HG03095 (cell line): ENCODE results near the gene PRRG1.
"Not testable (repeated sequence)": the region's sequence is repeated elsewhere in the genome, so short reads cannot be mapped to it uniquely, and the experiment has no call there.

Experiments used
- ATAC-seq: cut with Tn5 transposase; IDR thresholded peaks from one replicate; pipeline ENCODE4 v1.9.1; 2021; ENCODE audit warnings: moderate library complexity; ENCODE audit not compliant: unreplicated experiment

The PRRG1 gene

DNA sequence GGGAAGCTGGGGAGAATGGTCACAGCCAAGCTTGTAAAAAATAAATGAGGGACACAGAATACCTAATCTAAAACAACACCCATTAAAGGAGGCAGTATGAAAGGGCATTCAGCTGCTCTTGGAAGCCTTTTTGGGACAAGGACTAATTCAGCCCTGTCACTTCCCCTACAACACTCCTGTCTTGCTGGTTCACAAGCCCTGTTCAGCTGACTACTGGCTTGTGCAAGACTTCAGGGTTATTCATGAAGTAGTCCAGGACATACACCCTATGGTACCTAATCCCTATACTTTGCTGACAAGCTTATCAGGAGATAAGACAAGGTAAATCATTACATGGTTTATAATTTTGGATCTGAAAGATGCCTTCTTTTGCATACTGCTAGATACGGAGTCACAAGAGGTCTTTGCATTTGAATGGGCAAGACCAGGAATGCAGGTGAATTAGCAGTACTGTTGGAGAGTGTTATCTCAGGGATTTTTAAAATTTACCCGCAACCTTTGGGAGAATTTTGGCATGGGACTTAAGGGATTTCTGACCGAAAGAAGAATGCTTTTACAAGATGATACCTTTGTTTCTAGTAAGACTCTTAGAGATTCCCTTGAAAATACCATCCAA, 119.1 kb downstream of the PRRG1 start:
- no peak for ATAC-seq

DNA sequence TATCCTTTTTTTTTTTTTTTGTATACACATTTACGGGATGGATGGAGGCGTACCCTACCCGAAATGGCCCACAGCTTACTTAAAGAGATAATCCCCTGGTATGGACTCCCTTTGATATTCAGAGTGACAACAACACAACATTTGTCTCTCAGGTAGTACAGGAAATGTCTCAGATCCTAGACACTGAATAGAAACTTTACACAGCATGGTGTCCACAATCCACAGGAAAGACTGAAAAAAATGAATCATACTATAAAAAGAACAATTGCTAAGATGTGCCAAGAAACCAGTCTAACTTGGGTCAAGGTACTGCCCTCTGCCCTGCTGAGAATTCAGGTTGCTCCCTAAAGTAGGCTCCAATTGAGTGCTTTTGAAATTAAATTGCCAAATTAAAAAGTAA, 121.5 kb downstream of the PRRG1 start:
- ATAC-seq = no peak

DNA sequence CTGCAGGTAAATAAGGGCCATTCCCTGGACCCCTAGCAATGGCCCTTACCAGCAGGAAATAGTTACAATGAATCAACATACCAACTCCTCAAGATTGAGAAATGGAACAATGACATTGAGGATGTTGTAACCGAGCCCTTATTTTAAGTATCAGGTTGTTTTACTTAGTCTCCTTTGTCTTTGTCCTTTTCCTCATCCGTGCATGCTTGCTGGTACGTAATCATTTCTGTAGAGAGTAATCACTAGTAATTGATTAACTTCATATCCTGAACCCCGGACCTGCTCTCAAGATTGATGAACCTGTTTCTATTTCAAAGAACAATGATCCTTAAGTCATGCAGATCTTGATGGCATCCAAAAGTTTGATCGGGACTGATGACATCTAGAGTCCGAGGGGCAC, 123.7 kb downstream of the PRRG1 start:
- ATAC-seq = no peak

DNA sequence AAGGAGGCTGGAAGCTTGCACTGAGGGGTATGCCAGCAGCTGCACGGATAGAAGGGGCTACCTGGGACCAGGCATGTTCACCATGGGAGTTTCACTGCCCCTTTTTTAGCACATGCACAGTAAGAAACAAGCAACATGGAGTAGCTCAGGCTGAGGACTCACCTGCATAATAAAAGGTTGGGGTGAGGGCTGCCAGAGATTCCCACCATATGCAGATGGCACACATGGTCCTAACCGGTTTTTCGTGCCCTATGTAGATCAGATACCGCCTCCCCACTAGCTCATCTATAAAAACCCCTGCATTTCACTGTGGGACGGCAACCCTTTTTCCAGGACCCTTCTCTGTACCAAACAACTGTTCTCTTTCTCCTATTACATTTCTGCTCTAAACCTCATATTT, 125.3 kb downstream of the PRRG1 start:
- no peak for ATAC-seq

DNA sequence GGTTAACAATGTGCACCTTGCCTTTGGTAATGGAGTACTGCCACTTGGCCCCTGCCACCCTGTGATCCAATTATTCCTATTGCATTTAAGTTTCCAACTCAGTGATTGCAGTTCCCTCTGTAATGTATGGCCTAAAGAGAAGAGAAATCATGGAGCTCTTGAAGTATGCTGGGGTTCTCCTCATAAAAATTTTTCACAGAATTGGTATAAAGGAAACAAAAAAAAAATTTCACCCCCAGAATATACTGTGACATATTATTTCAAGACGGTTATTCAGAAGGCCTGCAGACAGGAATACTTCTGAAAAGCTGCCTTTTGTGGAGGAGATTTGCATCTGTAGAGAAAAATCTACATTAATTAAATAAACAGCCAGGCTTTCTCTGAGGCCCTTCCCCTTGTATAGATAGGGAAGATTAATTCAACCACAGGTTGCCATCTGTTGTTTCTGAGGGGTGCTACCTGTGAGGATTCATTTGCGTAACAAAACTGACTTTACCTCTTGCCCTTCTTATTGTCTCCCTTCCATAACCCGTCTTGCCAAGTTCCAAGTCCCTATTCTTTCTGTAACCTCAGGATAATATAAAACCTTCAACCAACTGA, 127.5 kb downstream of the PRRG1 start:
- ATAC-seq = no peak

DNA sequence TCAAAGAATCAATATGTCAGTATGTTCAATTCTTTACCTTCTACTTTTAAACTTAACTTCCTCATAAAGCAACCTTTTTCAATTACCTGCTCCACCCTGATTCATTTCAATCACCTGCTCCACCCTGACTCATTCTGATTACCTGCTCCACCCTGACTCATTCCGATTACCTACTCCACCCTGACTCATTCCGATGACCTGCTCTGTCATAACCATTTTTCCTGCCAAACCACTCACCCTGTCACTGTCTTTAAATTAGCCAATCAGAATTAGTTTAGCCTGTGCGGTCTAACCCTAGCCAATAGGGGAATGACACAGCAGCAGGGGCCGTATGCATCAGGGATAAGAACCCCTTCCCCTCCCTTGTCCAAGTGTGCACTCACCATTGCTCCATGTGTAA, 135.2 kb downstream of the PRRG1 start:
- not testable (repeated sequence) for ATAC-seq

DNA sequence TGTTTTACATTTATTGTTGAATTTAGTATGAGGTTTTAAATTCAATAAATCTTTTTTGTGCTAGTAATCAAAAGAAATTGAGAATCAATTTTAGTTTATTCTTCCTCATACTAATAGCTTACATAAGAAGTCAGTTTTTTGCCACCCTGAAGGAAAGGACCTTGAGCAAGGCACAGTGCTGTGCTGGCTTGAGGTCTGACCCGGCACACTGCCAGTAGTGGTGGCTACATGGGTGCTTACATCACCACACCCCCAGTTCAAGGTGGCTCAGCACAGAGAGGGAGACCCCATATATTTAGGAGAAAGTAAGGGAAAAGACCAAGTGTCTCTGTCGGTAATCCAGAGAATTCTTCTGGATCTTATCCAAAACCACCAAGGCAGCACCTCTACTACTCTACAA, 136.3 kb downstream of the PRRG1 start:
- no peak for ATAC-seq

DNA sequence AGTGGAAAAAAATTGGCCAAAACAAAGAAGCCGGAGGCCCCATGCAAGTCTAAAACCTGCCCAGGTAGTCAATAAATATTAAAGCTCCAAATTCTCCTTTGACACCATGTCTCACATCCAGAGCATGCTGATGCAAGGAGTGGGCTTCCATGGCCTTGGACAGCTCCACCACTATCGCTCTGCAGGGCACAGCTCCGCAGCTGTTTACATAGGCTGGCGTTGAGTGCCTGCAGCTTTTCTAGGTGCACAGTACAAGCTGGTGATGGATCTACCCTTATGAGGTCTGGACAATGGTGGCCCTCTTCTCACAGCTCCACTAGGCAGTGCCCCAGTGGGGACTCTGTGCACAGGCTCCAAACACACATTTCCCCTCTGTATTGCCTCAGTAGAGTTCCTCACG, 138.1 kb downstream of the PRRG1 start:
- ATAC-seq = no peak

DNA sequence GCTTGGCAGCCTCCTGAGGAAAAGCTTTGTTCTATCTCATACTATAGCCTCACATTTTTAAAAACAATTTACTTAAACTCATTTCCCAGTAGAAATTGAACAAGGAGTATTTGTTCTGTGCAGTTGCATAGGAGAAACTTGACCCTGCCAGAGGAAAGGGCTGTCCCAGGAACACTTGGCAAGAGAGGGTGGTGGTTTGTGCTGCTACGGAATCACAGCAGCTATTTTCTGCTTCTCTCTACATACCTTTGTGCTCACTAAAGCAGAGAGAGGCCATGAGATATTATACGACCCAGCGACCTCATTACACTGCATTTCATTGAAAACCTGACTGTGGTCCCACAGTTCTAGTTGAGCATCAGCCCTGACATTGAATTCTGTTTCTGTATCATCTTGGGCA, 139.2 kb downstream of the PRRG1 start:
- ATAC-seq = no peak

DNA sequence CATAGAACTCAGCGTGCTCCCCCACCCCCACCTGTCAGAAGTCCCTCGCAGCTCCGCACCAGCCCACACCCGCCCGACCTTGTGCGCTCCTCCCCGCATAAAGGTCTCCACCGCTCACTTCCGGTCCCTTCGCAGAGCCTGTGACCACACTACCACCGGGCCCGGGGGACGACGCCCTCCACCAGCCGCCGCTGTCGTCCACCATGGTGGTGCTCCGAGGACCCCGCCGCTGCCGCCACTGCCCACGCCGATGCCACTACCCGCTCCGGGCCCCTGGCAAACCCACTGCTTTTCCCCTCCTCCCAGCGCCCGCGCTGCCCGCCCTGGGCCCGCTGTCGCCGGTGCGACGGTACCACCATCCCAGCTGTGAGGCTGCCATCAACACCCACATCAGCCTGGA, 142.5 kb downstream of the PRRG1 start:
- ATAC-seq = no peak

DNA sequence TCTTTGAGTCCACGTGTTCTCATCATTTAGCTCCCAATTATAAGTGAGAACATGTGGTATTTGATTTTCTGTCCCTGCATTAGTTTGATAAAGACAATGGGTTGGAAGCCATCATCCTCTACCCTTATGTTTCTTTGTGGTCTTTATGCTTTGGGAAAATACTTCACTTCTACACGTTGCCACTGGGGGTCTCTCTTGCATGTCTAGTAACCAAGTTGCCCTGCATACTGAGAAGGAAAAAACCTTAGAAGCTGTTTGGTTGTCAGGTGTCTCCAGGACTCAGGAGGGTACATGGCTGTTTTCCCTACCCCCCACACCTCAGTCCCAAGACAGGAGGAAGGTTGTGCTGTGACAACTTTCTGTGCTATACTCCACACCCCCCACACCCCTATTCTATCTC, 146.6 kb downstream of the PRRG1 start:
- ATAC-seq = not testable (repeated sequence)

DNA sequence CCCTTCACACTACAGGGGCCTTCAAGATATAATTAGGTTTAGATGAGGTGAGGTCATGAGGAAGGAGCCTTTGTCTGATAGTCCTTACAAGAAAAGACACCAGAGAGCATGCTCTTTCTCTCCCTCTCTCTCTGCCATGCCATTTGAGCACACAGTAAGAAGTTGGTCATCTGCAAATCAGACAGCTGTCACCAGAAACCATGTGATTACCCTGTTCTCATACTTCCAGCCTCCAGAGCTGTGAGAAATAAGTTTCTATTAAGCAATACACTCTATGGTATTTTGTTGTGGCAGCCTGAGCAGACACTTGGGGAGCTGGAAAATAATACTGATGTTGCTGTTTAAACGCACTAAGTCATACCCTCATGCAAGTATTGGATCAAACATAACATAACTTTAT, 148.0 kb downstream of the PRRG1 start:
- ATAC-seq = not testable (repeated sequence)

DNA sequence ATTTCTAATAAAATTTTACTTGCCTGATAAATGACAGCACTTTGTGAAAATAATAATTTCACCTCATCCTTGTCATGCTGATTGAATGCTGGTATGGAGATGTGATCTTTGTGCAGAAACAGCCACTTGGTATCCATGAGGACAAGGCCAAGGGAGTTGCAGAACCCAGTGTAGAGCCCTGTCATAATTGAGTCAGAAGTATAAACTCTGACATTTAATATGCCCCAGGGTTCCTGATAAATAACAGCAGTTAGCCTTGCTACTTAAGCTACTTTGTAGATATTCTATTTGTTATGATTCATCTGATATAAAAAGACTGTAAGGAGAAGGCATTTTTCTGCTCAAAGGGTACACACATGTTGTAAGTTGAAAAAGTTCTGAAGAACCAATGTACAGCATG, 149.2 kb downstream of the PRRG1 start:
- ATAC-seq = not testable (repeated sequence)

DNA sequence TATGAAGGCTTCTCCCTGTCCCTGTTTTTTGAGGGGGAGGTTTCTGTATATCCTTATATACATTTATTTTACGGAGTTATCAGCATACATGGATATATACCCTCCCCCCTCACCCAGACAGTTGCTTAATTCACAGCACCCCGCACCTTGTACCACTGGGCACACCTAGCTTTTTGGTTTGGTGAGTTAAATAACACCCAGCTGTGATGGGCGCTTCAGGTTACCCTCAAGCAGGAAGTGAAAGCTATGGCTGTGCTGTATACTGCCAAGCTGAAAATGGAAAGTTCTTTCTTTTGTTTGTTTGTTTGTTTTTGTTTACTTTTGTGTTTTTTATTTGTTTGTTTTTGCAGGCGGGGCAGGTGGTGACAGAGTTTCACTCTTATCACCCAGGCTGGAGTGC, 150.5 kb downstream of the PRRG1 start:
- ATAC-seq = not testable (repeated sequence)

DNA sequence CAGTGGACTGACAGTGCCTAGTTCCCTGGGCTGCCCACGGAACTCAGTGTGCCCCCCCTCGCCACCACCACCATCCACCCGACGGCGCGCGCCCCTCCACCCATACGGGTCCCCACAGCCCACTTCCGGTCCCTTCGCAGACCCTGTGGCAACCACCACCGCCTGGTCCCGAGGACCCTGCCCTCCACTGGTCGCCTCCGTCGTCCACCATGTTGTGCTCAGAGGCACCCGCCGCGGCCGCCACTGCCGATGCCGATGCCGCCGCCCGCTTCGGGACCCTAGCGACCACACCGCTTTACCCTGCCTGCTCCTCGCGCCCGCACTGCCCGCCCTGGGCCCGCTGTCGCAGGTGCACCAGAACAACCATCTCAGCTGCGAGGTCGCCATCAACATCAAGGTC, 155.8 kb downstream of the PRRG1 start:
- ATAC-seq = no peak
